Astrocyte (in vitro differentiated cells and primary cell): Measurements from ENCODE around the gene GSK3B. TPM values are rescaled to one million over a fixed set of nuclear protein-coding genes. Genes with fewer than 3 reads are reported as not detected.
A peak's percentile ranks its signal among the peaks of the same experiment; 100 is the strongest.
"Not testable (repeated sequence)": the region's sequence is repeated elsewhere in the genome, so short reads cannot be mapped to it uniquely, and the experiment has no call there.

ENCODE experiments used
- DNase-seq: peaks from one replicate; pipeline ENCODE4 v3.0.0-alpha.2; 2010; ENCODE audit warnings: low read depth
- FAIRE-seq: peaks from 2 replicates; lab custom pipeline; 2011; peaks lifted over from hg19 to GRCh38; lab: Jason Lieb, UNC
- H2AFZ ChIP-seq: 2 replicates; pipeline ENCODE4 v1.6.0; 2012; ENCODE audit warnings: low read depth, low read length, inconsistent platforms
- H3K27ac ChIP-seq: 2 replicates; pipeline ENCODE4 v1.5.1; 2011; ENCODE audit warnings: low read depth, low read length, inconsistent platforms
- H3K27me3 ChIP-seq: 2 replicates; pipeline ENCODE4 v1.6.0; 2011; ENCODE audit warnings: low read length, inconsistent platforms; ENCODE audit not compliant: insufficient read depth
- H3K36me3 ChIP-seq: 2 replicates; pipeline ENCODE4 v1.5.1; 2011; ENCODE audit warnings: low read length, inconsistent platforms; ENCODE audit not compliant: insufficient read depth
- H3K4me1 ChIP-seq: 2 replicates; pipeline ENCODE4 v1.5.1; 2011; ENCODE audit warnings: low read length, inconsistent platforms; ENCODE audit not compliant: insufficient read depth
- H3K4me2 ChIP-seq: 2 replicates; pipeline ENCODE4 v1.6.0; 2012; ENCODE audit warnings: low read length, inconsistent platforms
- H3K4me3 ChIP-seq: 2 replicates; pipeline ENCODE4 v1.5.1; 2011; ENCODE audit warnings: low read depth, mild to moderate bottlenecking, low read length, inconsistent platforms; ENCODE audit not compliant: insufficient read depth
- H3K79me2 ChIP-seq: 2 replicates; pipeline ENCODE4 v1.6.0; 2012; ENCODE audit warnings: mild to moderate bottlenecking, low read length, inconsistent platforms; ENCODE audit not compliant: insufficient read depth
- H3K9ac ChIP-seq: 2 replicates; pipeline ENCODE4 v1.6.0; 2012; ENCODE audit warnings: mild to moderate bottlenecking, low read length, inconsistent platforms
- H3K9me3 ChIP-seq: 2 replicates; pipeline ENCODE4 v1.5.1; 2012; ENCODE audit warnings: low read depth, mild to moderate bottlenecking, low read length, inconsistent platforms; ENCODE audit not compliant: insufficient read depth
- H4K20me1 ChIP-seq: 2 replicates; pipeline ENCODE4 v1.6.0; 2012; ENCODE audit warnings: low read length, inconsistent platforms; ENCODE audit not compliant: insufficient read depth
- H3K27ac Mint-ChIP-seq: one replicate; pipeline ENCODE4 v1.8.0; 2021; ENCODE audit warnings: mild to moderate bottlenecking, mixed read lengths; ENCODE audit not compliant: unreplicated experiment
- H3K27me3 Mint-ChIP-seq: one replicate; pipeline ENCODE4 v1.8.0; 2021; ENCODE audit warnings: low read depth, mixed read lengths; ENCODE audit not compliant: unreplicated experiment
- H3K36me3 Mint-ChIP-seq: one replicate; pipeline ENCODE4 v1.8.0; 2021; ENCODE audit warnings: low read depth, mixed read lengths; ENCODE audit not compliant: unreplicated experiment
- H3K4me1 Mint-ChIP-seq: one replicate; pipeline ENCODE4 v1.8.0; 2021; ENCODE audit warnings: low read depth, mixed read lengths; ENCODE audit not compliant: unreplicated experiment
- H3K4me3 Mint-ChIP-seq: one replicate; pipeline ENCODE4 v1.8.0; 2021; ENCODE audit warnings: mild to moderate bottlenecking, moderate library complexity, mixed read lengths; ENCODE audit not compliant: unreplicated experiment
- H3K9me3 Mint-ChIP-seq: one replicate; pipeline ENCODE4 v1.8.0; 2021; ENCODE audit warnings: mild to moderate bottlenecking, mixed read lengths; ENCODE audit not compliant: unreplicated experiment
- CTCF ChIP-seq: IDR thresholded peaks from 2 replicates; pipeline ENCODE4 v1.5.1; 2011; ENCODE audit warnings: low read depth, mild to moderate bottlenecking, inconsistent platforms, low read length, moderate library complexity; ENCODE audit not compliant: insufficient read depth
- EZH2 ChIP-seq: IDR thresholded peaks from 2 replicates; pipeline ENCODE4 v1.6.1; 2012; ENCODE audit warnings: mild to moderate bottlenecking, low read length, inconsistent platforms; ENCODE audit not compliant: insufficient read depth
- total RNA-seq: library from RNA; stranded (reverse); gene quantifications from 2 replicates; pipeline ENCODE4 v1.2.1, GENCODE V29; 2021

The GSK3B gene
- total RNA-seq, 1 donor from 2014 or later, result 80.6 TPM

- TF ChIP-seq CTCF, result no peak
- TF ChIP-seq EZH2, result no peak
- H3K9me3 Mint-ChIP-seq, result no peaks in the 10 kb centered on the region
- peaks cover 99% of the 10 kb centered on the region for H3K79me2 ChIP-seq
These were observed 80.8 kb downstream of the GSK3B start for GRCh38 chr3:120013481-120013880.

GRCh38 chr3:120005741-120006140, 88.5 kb downstream of the GSK3B start:
- H3K27me3 ChIP-seq, H3K9me3 Mint-ChIP-seq, H3K36me3 Mint-ChIP-seq, H3K9me3 ChIP-seq, H3K4me3 ChIP-seq, H3K27ac ChIP-seq, H3K27ac Mint-ChIP-seq, FAIRE-seq, H3K4me3 Mint-ChIP-seq, DNase-seq, H3K9ac ChIP-seq, H3K4me2 ChIP-seq, H3K27me3 Mint-ChIP-seq, H3K36me3 ChIP-seq, H2AFZ ChIP-seq: not testable (repeated sequence)
- Histone ChIP-seq H3K79me2 (peaks cover 98% of the 10 kb centered on the region), H3K4me1 (peaks cover 14% of the 10 kb centered on the region), H4K20me1 (peaks cover 76% of the 10 kb centered on the region)
- H3K4me1 Mint-ChIP-seq, result peaks cover 41% of the 10 kb centered on the region

More at GRCh38 chr3:120013481-120013880, 80.8 kb downstream of the GSK3B start:
- H3K4me1 Mint-ChIP-seq, result peaks cover 21% of the 10 kb centered on the region
- DNase-seq, result peak; percentile 51
- no peak overlapping the region for H3K27ac Mint-ChIP-seq
- Histone ChIP-seq H3K27ac (no peak overlapping the region), H3K27me3 (no peaks in the 10 kb centered on the region), H4K20me1 (peaks cover 99% of the 10 kb centered on the region), H3K9ac (no peak overlapping the region), H3K4me2 (peak overlapping the region; percentile 16), H3K36me3 (no peaks in the 10 kb centered on the region), H3K9me3 (no peaks in the 10 kb centered on the region), H3K4me1 (no peaks in the 10 kb centered on the region), H2AFZ (no peak overlapping the region), H3K4me3 (no peak overlapping the region)
- no peak overlapping the region for H3K4me3 Mint-ChIP-seq
- FAIRE-seq, result peak; percentile 17
- H3K36me3 Mint-ChIP-seq, result peaks cover 3% of the 10 kb centered on the region
- H3K27me3 Mint-ChIP-seq, result no peaks in the 10 kb centered on the region

- H4K20me1 ChIP-seq, result peaks cover 75% of the 10 kb centered on the region
These were observed 90.2 kb downstream of the GSK3B start for GRCh38 chr3:120004008-120004498.

More at GRCh38 chr3:120004008-120004498, 90.2 kb downstream of the GSK3B start:
- Histone ChIP-seq H3K79me2 (peaks cover 97% of the 10 kb centered on the region), H3K9ac (peak overlapping the region; percentile 27), H3K4me1 (peaks cover 14% of the 10 kb centered on the region), H3K4me2 (peak overlapping the region; percentile 80)
- not testable (repeated sequence) for H3K27me3 Mint-ChIP-seq, H3K9me3 ChIP-seq, H2AFZ ChIP-seq, H3K36me3 Mint-ChIP-seq, H3K27ac ChIP-seq, H3K27me3 ChIP-seq, H3K4me3 ChIP-seq, FAIRE-seq, H3K36me3 ChIP-seq, H3K27ac Mint-ChIP-seq, H3K9me3 Mint-ChIP-seq
- peak; percentile 68 for DNase-seq
- peaks cover 43% of the 10 kb centered on the region for H3K4me1 Mint-ChIP-seq
- H3K4me3 Mint-ChIP-seq, result peak overlapping the region; percentile 34
